Prostate gland (tissue), 2 donors: Measurements from ENCODE around the gene TCF12.

ENCODE experiments used
- POLR2A ChIP-seq: fragments of 450-650 bp; IDR thresholded peaks from one replicate; pipeline ENCODE4 v1.6.1; 2016; ENCODE audit warnings: antibody characterized with exemption, mild to moderate bottlenecking
- POLR2AphosphoS5 ChIP-seq: sonication (generic); formaldehyde crosslinking; IDR thresholded peaks from one replicate; pipeline ENCODE4 v1.6.1; 2017; ENCODE audit warnings: antibody characterized with exemption
- TF ChIP-seq, protein P1 (sequence below), 4 experiments: fragments of 200-600 bp in 2 of 4; fragments of 450-650 bp in 2 of 4; sonication (generic) in 2 of 4; IDR thresholded peaks; 1 replicate in 3 of 4; 2 replicates in 1 of 4; pipeline ENCODE4 v1.5.1; 2016 to 2019; ENCODE audit warnings: antibody characterized with exemption in 4 of 4, mild to moderate bottlenecking in 2 of 4, moderate library complexity in 2 of 4

DNA sequence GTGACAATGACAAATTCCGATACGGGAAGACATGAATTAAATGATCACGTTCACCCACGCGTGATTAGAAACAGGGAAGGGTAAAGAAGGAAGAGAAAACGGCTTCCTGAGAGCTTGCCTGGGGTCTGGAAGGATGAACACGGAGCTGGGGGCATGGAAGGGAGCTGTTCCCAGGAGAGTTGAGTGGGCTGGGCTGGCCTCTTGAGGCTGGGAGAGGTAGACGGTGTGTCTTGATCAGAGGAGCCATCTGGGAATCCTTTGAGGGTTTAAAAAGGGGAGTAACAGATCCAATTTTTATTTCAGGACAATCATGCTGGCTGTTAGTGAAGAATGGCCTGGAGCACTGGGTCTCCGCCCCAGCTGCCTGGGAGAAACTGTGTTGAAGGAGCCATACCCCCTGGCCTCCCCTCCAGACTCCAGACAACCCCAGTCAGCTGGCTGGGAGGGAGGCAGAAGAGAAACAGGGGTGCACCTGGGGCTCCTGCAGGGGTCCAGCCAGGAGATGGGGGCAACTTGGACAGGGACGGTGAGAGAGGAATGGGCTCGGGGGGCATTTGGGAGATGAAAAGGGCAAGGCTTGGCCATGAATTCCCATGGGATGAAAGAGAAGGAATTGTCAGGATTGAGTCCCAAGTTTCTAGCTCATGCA, 404.3 kb downstream of the TCF12 start:
- TF ChIP-seq, protein P1, sequence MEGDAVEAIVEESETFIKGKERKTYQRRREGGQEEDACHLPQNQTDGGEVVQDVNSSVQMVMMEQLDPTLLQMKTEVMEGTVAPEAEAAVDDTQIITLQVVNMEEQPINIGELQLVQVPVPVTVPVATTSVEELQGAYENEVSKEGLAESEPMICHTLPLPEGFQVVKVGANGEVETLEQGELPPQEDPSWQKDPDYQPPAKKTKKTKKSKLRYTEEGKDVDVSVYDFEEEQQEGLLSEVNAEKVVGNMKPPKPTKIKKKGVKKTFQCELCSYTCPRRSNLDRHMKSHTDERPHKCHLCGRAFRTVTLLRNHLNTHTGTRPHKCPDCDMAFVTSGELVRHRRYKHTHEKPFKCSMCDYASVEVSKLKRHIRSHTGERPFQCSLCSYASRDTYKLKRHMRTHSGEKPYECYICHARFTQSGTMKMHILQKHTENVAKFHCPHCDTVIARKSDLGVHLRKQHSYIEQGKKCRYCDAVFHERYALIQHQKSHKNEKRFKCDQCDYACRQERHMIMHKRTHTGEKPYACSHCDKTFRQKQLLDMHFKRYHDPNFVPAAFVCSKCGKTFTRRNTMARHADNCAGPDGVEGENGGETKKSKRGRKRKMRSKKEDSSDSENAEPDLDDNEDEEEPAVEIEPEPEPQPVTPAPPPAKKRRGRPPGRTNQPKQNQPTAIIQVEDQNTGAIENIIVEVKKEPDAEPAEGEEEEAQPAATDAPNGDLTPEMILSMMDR (IDR thresholded peaks at IDR 0.05), result no peak
- TF ChIP-seq POLR2A (no peak), POLR2AphosphoS5 (no peak)
